ENCODE measurements around the gene CLEC16A.

The CLEC16A gene, protein sequence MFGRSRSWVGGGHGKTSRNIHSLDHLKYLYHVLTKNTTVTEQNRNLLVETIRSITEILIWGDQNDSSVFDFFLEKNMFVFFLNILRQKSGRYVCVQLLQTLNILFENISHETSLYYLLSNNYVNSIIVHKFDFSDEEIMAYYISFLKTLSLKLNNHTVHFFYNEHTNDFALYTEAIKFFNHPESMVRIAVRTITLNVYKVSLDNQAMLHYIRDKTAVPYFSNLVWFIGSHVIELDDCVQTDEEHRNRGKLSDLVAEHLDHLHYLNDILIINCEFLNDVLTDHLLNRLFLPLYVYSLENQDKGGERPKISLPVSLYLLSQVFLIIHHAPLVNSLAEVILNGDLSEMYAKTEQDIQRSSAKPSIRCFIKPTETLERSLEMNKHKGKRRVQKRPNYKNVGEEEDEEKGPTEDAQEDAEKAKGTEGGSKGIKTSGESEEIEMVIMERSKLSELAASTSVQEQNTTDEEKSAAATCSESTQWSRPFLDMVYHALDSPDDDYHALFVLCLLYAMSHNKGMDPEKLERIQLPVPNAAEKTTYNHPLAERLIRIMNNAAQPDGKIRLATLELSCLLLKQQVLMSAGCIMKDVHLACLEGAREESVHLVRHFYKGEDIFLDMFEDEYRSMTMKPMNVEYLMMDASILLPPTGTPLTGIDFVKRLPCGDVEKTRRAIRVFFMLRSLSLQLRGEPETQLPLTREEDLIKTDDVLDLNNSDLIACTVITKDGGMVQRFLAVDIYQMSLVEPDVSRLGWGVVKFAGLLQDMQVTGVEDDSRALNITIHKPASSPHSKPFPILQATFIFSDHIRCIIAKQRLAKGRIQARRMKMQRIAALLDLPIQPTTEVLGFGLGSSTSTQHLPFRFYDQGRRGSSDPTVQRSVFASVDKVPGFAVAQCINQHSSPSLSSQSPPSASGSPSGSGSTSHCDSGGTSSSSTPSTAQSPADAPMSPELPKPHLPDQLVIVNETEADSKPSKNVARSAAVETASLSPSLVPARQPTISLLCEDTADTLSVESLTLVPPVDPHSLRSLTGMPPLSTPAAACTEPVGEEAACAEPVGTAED

GRCh38 chr16:10944249-10945064 is at the start of gene CLEC16A:
TSS of gene CLEC16A (plus strand) at chr16:10944564. CDS start at chr16:10944718, 154 bp downstream.
- DNase-seq (ENCODE audit: low read depth in 2 of 3, low spot score in 2 of 3), result peak; percentile 80 to 90 (median 85)

GRCh38 chr16:10895053-10895946 is 49.1 kb upstream of the CLEC16A start:
- no peak for DNase-seq (ENCODE audit: low read depth in 2 of 3, low spot score in 2 of 3)

GRCh38 chr16:10896165-10896564 is 48.2 kb upstream of the CLEC16A start:
- DNase-seq (ENCODE audit: low read depth in 2 of 3, low spot score in 2 of 3), result no peak

DNA sequence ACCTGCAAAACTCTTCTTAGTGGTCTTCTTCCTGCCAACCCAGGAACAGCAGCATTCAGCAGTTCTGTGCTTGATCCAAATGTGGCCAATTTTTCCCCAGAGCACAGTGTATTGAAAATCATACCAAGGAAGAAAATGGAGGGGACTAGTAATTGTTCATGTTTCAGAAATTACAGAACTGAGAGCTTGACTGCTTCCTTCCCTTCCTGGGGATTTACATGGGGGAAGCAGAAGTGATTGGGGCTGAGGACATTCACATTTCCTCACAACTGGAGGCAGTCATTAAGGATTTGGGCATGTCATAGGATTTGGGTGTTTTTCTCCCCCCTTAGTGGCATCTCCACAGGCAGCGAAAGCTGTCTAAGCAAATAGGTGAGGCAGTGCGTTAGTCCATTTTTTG is 47.6 kb upstream of the CLEC16A start:
- no peak for DNase-seq (ENCODE audit: low read depth in 2 of 3, low spot score in 2 of 3)

DNA sequence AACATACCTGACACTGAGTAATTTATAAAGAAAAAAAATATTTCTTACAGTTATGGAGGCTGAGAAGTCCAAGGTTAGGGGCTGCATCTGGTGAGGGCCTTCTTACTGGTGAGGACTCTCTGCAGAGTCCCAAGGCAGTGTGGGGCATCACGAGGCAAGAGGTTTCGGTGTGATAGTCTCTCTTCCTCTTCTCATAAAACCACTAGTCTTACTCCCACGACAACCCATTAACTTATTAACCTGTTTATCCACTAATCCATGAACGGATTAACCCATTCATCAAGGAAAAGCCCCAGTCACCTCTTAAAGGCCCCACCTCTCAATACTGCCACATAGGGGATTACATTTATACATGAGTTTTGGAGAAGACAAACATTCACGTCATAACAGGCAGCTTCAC is 47.2 kb upstream of the CLEC16A start:
- no peak for DNase-seq (ENCODE audit: low read depth in 2 of 3, low spot score in 2 of 3)

- no peak for DNase-seq (ENCODE audit: low read depth in 2 of 3, low spot score in 2 of 3)
Measured at GRCh38 chr16:10902999-10903398, 41.4 kb upstream of the CLEC16A start.

GRCh38 chr16:10906482-10906881 is 37.9 kb upstream of the CLEC16A start:
- no peak for DNase-seq (ENCODE audit: low read depth in 2 of 3, low spot score in 2 of 3)

DNA sequence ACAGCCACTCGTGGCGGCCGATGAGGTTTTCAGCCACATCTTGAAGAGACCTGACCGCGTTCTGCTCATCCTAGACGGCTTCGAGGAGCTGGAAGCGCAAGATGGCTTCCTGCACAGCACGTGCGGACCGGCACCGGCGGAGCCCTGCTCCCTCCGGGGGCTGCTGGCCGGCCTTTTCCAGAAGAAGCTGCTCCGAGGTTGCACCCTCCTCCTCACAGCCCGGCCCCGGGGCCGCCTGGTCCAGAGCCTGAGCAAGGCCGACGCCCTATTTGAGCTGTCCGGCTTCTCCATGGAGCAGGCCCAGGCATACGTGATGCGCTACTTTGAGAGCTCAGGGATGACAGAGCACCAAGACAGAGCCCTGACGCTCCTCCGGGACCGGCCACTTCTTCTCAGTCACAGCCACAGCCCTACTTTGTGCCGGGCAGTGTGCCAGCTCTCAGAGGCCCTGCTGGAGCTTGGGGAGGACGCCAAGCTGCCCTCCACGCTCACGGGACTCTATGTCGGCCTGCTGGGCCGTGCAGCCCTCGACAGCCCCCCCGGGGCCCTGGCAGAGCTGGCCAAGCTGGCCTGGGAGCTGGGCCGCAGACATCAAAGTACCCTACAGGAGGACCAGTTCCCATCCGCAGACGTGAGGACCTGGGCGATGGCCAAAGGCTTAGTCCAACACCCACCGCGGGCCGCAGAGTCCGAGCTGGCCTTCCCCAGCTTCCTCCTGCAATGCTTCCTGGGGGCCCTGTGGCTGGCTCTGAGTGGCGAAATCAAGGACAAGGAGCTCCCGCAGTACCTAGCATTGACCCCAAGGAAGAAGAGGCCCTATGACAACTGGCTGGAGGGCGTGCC is 37.2 kb upstream of the CLEC16A start:
- DNase-seq (ENCODE audit: low read depth in 2 of 3, low spot score in 2 of 3), result no peak

DNA sequence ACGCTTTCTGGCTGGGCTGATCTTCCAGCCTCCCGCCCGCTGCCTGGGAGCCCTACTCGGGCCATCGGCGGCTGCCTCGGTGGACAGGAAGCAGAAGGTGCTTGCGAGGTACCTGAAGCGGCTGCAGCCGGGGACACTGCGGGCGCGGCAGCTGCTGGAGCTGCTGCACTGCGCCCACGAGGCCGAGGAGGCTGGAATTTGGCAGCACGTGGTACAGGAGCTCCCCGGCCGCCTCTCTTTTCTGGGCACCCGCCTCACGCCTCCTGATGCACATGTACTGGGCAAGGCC is 36.7 kb upstream of the CLEC16A start:
- no peak for DNase-seq (ENCODE audit: low read depth in 2 of 3, low spot score in 2 of 3)

GRCh38 chr16:10911267-10911666 is 33.1 kb upstream of the CLEC16A start:
- DNase-seq (ENCODE audit: low read depth in 2 of 3, low spot score in 2 of 3), result no peak

- DNase-seq (ENCODE audit: low read depth in 2 of 3, low spot score in 2 of 3), result no peak
Measured at GRCh38 chr16:10916534-10916933, 27.8 kb upstream of the CLEC16A start.

DNA sequence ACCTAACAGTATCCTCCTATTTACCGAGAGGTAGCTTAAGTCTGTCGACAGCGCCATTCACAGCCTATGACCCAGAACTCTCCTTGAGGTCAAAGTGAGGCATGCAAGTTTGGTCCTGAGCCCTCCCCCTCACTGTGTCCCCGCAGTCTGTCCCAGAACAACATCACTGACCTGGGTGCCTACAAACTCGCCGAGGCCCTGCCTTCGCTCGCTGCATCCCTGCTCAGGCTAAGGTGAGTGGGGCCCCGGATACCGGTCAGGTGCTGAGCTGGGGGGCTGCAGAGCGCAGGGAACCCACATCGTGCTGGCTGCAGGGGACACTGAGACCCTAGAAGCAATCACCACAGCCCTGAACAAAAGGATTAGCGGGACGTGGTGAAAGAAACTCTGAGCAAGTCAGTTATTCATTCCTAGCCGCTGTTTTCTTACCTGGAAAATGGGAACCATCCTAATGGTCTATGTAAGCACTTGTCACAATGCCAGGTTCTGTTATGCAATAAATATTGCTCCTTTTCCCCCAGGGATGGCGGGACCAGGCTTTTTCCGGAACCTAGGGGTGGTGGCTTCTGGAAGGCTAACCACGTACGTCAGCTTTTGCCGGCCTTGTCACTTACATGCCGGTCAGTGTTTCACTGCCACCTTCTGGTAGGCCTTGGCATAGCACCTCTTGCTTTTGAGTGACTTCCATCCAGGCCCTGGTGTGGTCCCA is 25.9 kb upstream of the CLEC16A start:
- DNase-seq (ENCODE audit: low read depth in 2 of 3, low spot score in 2 of 3), result peak; percentile 61 to 92 (median 86)

DNA sequence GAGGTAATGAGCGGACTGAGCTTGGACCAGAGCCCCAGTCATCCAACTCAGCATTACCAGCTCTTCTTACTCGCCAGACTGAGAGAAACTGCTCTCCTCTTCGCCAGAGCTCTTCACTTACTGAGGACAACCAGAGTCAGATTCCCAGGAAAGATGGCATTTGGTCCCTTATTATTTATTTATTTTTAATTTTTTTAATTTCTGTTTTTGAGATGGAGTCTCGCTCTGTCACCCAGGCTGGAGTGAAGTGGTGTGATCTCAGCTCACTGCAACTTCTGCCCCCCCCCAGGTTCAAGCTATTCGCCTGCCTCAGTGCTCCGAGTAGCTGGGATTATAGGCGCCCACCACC is 25.4 kb upstream of the CLEC16A start:
- no peak for DNase-seq (ENCODE audit: low read depth in 2 of 3, low spot score in 2 of 3)

DNA sequence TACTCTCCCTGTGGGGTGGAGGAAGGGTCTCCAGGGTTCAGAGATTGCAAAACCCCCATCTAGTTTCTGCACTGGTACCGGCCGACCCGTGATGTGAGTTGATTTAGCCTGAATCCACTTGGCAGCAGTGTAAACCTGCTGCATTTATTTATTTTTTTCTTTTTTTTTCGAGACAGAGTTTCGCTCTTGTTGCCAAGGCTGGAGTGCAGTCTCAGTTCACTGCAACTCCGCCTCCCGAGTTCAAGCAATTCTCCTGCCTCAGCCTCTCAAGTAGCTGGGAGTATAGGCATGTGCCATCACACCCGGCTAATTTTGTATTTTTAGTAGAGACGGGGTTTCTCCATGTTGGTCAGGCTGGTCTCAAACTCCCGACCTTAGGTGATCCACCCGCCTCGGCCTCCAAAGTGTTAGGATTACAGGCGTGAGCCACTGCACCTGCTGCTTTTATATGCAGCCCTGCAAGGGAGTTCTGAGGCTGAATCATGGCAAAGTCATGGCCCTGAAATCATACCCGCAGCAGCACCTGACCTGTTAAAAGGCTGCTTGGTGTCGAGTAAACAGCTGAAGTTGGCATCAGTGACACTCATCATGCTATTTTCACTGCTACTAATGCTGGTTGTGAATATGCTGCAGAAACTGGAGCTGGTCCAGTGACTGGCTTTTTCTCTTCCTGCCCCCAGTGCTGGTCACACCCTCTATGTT is 23.5 kb upstream of the CLEC16A start:
- no peak for DNase-seq (ENCODE audit: low read depth in 2 of 3, low spot score in 2 of 3)

- no peak for DNase-seq (ENCODE audit: low read depth in 2 of 3, low spot score in 2 of 3)
Measured at GRCh38 chr16:10921536-10922327, 22.6 kb upstream of the CLEC16A start.

GRCh38 chr16:10922328-10923145 is 21.8 kb upstream of the CLEC16A start:
- no peak for DNase-seq (ENCODE audit: low read depth in 2 of 3, low spot score in 2 of 3)
